GM13976 (cell line): ENCODE measurements around the gene MSI1.
A peak's percentile ranks its signal among the peaks of the same experiment; 100 is the strongest.

Experiments
- DNase-seq: peaks from one replicate; pipeline ENCODE4 v3.0.0; 2012; ENCODE audit warnings: low spot score
- in situ Hi-C: fragments of 300-500 bp; cut with MboI; formaldehyde crosslinking; loops from one replicate; pipeline ENCODE4 v1.12.0; 2022; ENCODE audit warnings: low sequenced_read_pairs, mixed read lengths, inconsistent platforms; ENCODE audit not compliant: unreplicated experiment
- TF ChIP-seq, protein P1 (sequence below): IDR thresholded peaks from 2 replicates; pipeline ENCODE4 v1.5.1; 2012; ENCODE audit warnings: borderline replicate concordance, mild to moderate bottlenecking; ENCODE audit not compliant: insufficient read depth; ENCODE audit errors: extremely low read depth, missing control alignments, control extremely low read depth

Gene MSI1

DNA sequence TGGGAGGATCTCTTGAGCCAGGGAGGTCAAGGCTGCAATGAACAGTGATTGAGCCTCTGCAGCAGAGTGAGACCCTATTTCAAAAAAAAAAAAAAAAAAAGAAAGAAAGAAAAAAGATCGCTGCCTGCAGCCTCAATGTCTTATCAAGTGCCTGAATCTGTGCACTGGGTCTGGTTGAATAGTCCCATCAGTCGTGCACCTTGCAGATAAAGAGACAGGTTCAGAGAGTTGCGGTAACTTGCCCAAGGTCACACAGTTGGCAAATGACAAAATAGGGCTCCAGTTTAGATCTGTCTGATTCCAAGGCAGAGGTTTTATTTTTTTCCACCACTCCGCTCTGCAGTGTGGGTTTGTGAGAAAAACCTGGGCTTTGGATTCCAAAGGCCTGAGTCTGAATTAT, 40.7 kb downstream of the MSI1 start:
- in situ Hi-C loops, result no loop called here
- no peak for DNase-seq
- TF ChIP-seq, protein P1, sequence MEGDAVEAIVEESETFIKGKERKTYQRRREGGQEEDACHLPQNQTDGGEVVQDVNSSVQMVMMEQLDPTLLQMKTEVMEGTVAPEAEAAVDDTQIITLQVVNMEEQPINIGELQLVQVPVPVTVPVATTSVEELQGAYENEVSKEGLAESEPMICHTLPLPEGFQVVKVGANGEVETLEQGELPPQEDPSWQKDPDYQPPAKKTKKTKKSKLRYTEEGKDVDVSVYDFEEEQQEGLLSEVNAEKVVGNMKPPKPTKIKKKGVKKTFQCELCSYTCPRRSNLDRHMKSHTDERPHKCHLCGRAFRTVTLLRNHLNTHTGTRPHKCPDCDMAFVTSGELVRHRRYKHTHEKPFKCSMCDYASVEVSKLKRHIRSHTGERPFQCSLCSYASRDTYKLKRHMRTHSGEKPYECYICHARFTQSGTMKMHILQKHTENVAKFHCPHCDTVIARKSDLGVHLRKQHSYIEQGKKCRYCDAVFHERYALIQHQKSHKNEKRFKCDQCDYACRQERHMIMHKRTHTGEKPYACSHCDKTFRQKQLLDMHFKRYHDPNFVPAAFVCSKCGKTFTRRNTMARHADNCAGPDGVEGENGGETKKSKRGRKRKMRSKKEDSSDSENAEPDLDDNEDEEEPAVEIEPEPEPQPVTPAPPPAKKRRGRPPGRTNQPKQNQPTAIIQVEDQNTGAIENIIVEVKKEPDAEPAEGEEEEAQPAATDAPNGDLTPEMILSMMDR, result no peak

GRCh38 chr12:120327593-120327992, 41.4 kb downstream of the MSI1 start, which contains the start of gene PLA2G1B:
PLA2G1B (minus strand) TSS chr12:120327779; CDS start chr12:120327753, 26 bp downstream.
- in situ Hi-C loops, result no loop called here
- DNase-seq, result no peak
- TF ChIP-seq, protein P1, result no peak

GRCh38 chr12:120324841-120325417, 44.0 kb downstream of the MSI1 start:
- DNase-seq, result no peak
- in situ Hi-C loops, result no loop called here
- TF ChIP-seq, protein P1, result no peak

GRCh38 chr12:120323772-120324171, 45.2 kb downstream of the MSI1 start:
- in situ Hi-C loops, result no loop called here
- no peak for DNase-seq
- TF ChIP-seq, protein P1, result no peak

- no peak for DNase-seq
- in situ Hi-C loops, result no loop called here
- TF ChIP-seq, protein P1, result no peak
Measured at GRCh38 chr12:120321382-120322202, 47.4 kb downstream of the MSI1 start.

GRCh38 chr12:120317224-120318105, 51.5 kb downstream of the MSI1 start:
- in situ Hi-C loops, result no loop called here
- TF ChIP-seq, protein P1, result peak; percentile 10
- peak; percentile 98 for DNase-seq
